GM21528 (cell line): ENCODE results near the gene ARL17A.
"Not testable (repeated sequence)": the region's sequence is repeated elsewhere in the genome, so short reads cannot be mapped to it uniquely, and the experiment has no call there.

Source experiments
- ATAC-seq: cut with Tn5 transposase; IDR thresholded peaks from one replicate; pipeline ENCODE4 v1.9.1; 2021; ENCODE audit warnings: mild to moderate bottlenecking, moderate library complexity; ENCODE audit not compliant: unreplicated experiment, low FRiP score

ARL17A gene

GRCh38 chr17:46579083-46580075 is at the start of gene ARL17A:
Gene ARL17A, minus strand, starts transcription at chr17:46579691. Its CDS starts 3,369 bp downstream, at chr17:46576322.
- peak; percentile 91 for ATAC-seq

- ATAC-seq = not testable (repeated sequence)
Observed at GRCh38 chr17:46628753-46629436, 49.4 kb upstream of the ARL17A start.

GRCh38 chr17:46627452-46627851 is 48.0 kb upstream of the ARL17A start:
- not testable (repeated sequence) for ATAC-seq

GRCh38 chr17:46624726-46625125 is 45.2 kb upstream of the ARL17A start:
- ATAC-seq = not testable (repeated sequence)

- not testable (repeated sequence) for ATAC-seq
Observed at GRCh38 chr17:46623790-46624189, 44.3 kb upstream of the ARL17A start.

- ATAC-seq = not testable (repeated sequence)
Observed at GRCh38 chr17:46618975-46619374, 39.5 kb upstream of the ARL17A start.

GRCh38 chr17:46617121-46617520 is 37.6 kb upstream of the ARL17A start:
- ATAC-seq = not testable (repeated sequence)

GRCh38 chr17:46613876-46614275 is 34.4 kb upstream of the ARL17A start:
- ATAC-seq = not testable (repeated sequence)

GRCh38 chr17:46611304-46611703 is 31.8 kb upstream of the ARL17A start:
- ATAC-seq = not testable (repeated sequence)

- not testable (repeated sequence) for ATAC-seq
Observed at GRCh38 chr17:46603125-46603524, 23.6 kb upstream of the ARL17A start.

GRCh38 chr17:46600767-46601166 is 21.3 kb upstream of the ARL17A start:
- ATAC-seq = not testable (repeated sequence)

GRCh38 chr17:46598344-46598931 is 18.9 kb upstream of the ARL17A start:
- ATAC-seq = not testable (repeated sequence)

GRCh38 chr17:46591332-46591731 is 11.8 kb upstream of the ARL17A start:
- ATAC-seq = peak; percentile 24

- ATAC-seq = peak; percentile 72
Observed at GRCh38 chr17:46590157-46591146, 11.0 kb upstream of the ARL17A start, which contains the start of gene NSF. Gene NSF, plus strand, starts transcription at chr17:46590669. Its CDS starts 107 bp downstream, at chr17:46590776.

GRCh38 chr17:46585444-46585843 is 6.0 kb upstream of the ARL17A start:
- ATAC-seq = not testable (repeated sequence)

- not testable (repeated sequence) for ATAC-seq
Observed at GRCh38 chr17:46580082-46580481, 591 bp upstream of the ARL17A start.

GRCh38 chr17:46571796-46572195 is 7.7 kb downstream of the ARL17A start:
- ATAC-seq = not testable (repeated sequence)

- not testable (repeated sequence) for ATAC-seq
Observed at GRCh38 chr17:46566980-46567379, 12.5 kb downstream of the ARL17A start.

- ATAC-seq = not testable (repeated sequence)
Observed at GRCh38 chr17:46566284-46566683, 13.2 kb downstream of the ARL17A start.
